IPS-18a (cell line): ENCODE results near the gene C5.

ENCODE experiments used
- H3K27ac ChIP-seq: one replicate; pipeline ENCODE4 v1.5.1; 2013; ENCODE audit warnings: low read length
- H3K27me3 ChIP-seq: one replicate; pipeline ENCODE4 v1.6.1; 2013; ENCODE audit warnings: mild to moderate bottlenecking, low read length; ENCODE audit not compliant: control insufficient read depth, insufficient read depth
- H3K36me3 ChIP-seq: one replicate; pipeline ENCODE4 v1.6.1; 2013; ENCODE audit warnings: low read depth, low read length; ENCODE audit not compliant: control insufficient read depth
- H3K4me1 ChIP-seq: one replicate; pipeline ENCODE4 v1.6.1; 2013; ENCODE audit warnings: low read depth, low read length; ENCODE audit not compliant: control insufficient read depth
- H3K4me3 ChIP-seq: one replicate; pipeline ENCODE4 v1.5.1; 2013; ENCODE audit warnings: low read length
- H3K9ac ChIP-seq: one replicate; pipeline ENCODE4 v1.6.1; 2013; ENCODE audit warnings: mild to moderate bottlenecking, low read length, moderate library complexity
- H3K9me3 ChIP-seq: one replicate; pipeline ENCODE4 v1.6.1; 2013; ENCODE audit warnings: low read depth, low read length; ENCODE audit not compliant: control insufficient read depth

C5 gene

DNA sequence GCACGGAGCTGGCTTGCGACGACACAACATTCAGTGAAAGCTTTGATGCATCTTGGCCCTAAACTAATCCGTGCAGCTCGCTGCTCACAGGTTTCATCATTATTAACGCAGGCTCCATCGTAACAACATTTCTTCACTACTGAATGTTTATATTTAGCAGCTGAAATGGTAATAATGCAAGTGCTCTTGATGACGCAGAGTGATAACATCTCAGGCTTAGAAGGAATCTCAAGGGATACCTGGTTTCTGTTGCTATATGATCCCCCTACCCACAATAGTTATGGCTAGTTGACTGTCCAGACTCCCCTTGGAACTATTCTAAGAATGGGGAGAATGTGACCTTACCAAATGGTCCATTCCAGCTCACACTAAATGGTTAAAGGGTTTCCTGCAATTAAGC is 36.2 kb downstream of the C5 start:
- Histone ChIP-seq H3K9ac (no peak overlapping the region), H3K9me3 (no peaks in the 10 kb centered on the region), H3K4me3 (no peak overlapping the region), H3K27me3 (no peaks in the 10 kb centered on the region), H3K27ac (no peak overlapping the region), H3K4me1 (no peaks in the 10 kb centered on the region), H3K36me3 (no peaks in the 10 kb centered on the region)

- Histone ChIP-seq H3K36me3 (no peaks in the 10 kb centered on the region), H3K4me1 (no peaks in the 10 kb centered on the region), H3K27ac (no peak overlapping the region), H3K27me3 (no peaks in the 10 kb centered on the region), H3K4me3 (no peak overlapping the region), H3K9me3 (no peaks in the 10 kb centered on the region), H3K9ac (no peak overlapping the region)
Measured at GRCh38 chr9:121009650-121010049, 40.4 kb downstream of the C5 start.

DNA sequence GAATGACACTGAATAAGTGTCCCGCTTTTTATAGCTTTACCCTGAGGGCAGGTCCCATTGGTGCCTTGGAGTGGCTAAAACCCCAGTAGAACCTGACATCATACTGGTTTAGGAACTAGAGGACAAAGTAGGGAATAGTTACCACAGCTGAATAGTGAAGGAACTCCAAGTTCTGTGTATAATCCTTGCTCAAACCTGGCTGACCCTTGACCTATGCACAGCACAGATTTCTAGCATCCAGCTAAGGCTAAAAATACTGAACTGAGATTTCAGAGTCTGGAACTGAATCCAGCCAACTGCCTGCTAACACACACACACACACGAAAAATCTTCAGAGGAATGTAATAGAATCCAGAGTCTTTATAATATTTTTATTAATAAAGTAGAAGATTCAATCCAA is 50.8 kb downstream of the C5 start:
- Histone ChIP-seq H3K4me3 (no peak overlapping the region), H3K9me3 (no peaks in the 10 kb centered on the region), H3K27ac (no peak overlapping the region), H3K9ac (no peak overlapping the region), H3K27me3 (no peaks in the 10 kb centered on the region), H3K36me3 (no peaks in the 10 kb centered on the region), H3K4me1 (no peaks in the 10 kb centered on the region)

DNA sequence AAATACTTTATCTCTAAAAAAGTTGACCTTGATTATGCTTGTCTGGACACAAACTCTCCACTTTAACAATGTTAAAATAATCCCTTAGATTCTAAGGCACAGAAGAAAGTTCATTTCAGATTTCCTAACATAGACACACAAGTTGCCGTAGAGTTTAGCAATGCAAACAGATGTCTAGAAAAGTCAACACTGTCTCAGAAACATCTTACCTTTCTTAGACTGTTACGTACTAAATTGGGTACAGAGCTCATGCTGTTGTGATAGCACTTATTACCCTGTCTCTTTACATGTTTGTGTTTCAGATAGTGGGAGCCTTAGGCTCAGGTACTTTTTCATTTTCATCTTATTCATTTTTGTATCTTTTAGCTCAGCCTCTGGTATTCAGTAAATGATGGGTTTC is 52.0 kb downstream of the C5 start:
- Histone ChIP-seq H3K36me3 (no peaks in the 10 kb centered on the region), H3K9me3 (no peaks in the 10 kb centered on the region), H3K27ac (no peak overlapping the region), H3K4me1 (no peaks in the 10 kb centered on the region), H3K27me3 (no peaks in the 10 kb centered on the region), H3K9ac (no peak overlapping the region), H3K4me3 (no peak overlapping the region)

GRCh38 chr9:120997502-120997901 is 52.6 kb downstream of the C5 start:
- Histone ChIP-seq H3K4me1 (no peaks in the 10 kb centered on the region), H3K4me3 (no peak overlapping the region), H3K9ac (no peak overlapping the region), H3K27ac (no peak overlapping the region), H3K27me3 (no peaks in the 10 kb centered on the region), H3K36me3 (no peaks in the 10 kb centered on the region), H3K9me3 (no peaks in the 10 kb centered on the region)

GRCh38 chr9:120996409-120996808 is 53.7 kb downstream of the C5 start:
- Histone ChIP-seq H3K9me3 (no peaks in the 10 kb centered on the region), H3K4me3 (no peak overlapping the region), H3K27ac (no peak overlapping the region), H3K36me3 (no peaks in the 10 kb centered on the region), H3K4me1 (peaks cover 4% of the 10 kb centered on the region), H3K9ac (no peak overlapping the region), H3K27me3 (no peaks in the 10 kb centered on the region)

DNA sequence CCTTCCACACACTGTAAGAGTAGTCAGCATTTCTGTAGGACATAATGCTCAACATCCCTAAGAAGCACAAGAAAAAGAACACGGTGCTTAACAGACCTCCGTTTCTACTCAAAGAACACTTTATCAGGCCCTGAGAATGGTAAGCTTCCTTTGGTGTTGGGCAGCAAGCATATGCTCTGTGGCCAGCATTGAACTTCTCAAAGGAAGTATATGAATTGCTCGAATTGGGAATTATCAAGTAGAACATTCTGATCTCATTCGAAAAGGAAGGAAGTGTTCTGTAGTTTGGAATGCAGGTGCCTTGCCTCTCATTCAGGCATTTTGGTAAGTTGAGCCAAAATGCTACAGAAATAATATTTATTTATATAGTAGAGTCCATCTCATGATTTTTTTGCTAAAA is 61.0 kb downstream of the C5 start:
- Histone ChIP-seq H3K4me1 (peaks cover 4% of the 10 kb centered on the region), H3K27ac (no peak overlapping the region)

DNA sequence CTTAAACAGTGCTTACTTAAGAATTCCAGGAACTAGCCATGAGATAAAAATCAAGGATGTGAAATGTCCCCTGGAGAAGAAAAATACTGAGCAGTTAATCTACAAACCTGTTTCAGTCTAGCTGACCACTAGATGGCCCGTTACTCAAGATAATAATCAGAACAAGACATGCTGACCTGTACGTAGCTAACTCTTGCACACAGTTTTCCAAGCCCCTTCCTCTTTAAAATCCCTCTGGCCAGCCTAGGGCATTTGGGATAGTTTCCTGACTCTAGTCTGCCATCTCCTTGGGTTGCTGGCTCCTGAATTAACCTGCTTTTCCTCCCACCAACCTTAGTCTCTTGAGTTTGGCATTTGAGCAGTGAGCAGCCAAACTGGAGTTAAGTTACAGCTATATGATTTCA is 64.3 kb downstream of the C5 start:
- Histone ChIP-seq H3K9ac (no peak overlapping the region), H3K9me3 (no peaks in the 10 kb centered on the region), H3K4me1 (no peaks in the 10 kb centered on the region), H3K4me3 (no peak overlapping the region), H3K36me3 (no peaks in the 10 kb centered on the region), H3K27ac (no peak overlapping the region), H3K27me3 (no peaks in the 10 kb centered on the region)

More for the DNA sequence above, 61.0 kb downstream of the C5 start:
- Histone ChIP-seq H3K27me3 (no peaks in the 10 kb centered on the region), H3K36me3 (no peaks in the 10 kb centered on the region), H3K4me3 (no peak overlapping the region), H3K9ac (no peak overlapping the region), H3K9me3 (no peaks in the 10 kb centered on the region)

DNA sequence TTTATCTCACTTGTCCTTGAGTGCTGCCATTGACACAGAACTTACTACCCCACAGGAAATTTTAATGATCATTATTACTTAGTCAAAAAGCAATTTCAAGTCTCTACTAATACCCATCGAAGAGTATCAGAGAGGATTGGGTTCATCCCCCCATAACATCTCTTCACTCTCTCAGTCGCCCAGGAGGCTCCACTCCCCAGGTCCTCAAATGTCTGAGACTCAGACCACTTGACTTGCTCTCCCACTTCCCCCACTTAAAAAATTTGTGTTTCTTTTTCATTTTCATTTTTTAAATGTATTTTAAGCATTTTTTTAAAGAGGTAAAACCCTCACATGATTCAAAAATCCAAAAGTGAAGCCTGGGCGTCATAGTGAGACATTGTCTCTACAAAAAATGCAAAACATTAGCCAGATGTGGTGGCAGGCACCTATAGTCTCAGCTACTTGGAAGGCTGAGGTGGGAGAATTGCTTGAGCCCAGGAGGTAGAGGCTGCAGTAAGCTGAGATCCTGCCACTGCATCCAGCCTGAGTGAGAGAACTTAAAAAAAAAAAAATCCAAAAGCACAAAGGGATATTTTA is 66.7 kb downstream of the C5 start:
- Histone ChIP-seq H3K9me3 (no peaks in the 10 kb centered on the region), H3K27me3 (no peaks in the 10 kb centered on the region), H3K9ac (no peak overlapping the region), H3K4me3 (no peak overlapping the region), H3K36me3 (no peaks in the 10 kb centered on the region), H3K27ac (no peak overlapping the region), H3K4me1 (no peaks in the 10 kb centered on the region)

DNA sequence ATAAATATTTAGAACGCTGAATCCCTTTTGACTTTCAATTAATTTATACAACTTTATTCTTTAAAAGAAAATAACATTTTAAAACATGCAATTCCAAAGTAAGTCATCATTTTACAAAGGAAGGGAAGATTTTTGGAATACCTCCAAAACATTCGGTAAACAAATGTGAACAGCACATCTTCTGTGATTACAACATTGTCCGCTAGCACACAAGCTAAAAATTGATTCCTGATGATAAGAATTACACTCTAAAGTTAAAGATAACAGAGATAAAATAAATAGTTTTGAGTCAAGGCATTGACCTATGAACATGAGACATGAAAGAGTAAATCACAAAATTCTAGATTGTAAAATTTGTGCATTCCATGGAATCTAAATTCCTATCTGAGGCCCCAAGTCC is 67.2 kb downstream of the C5 start:
- H3K4me1 ChIP-seq = no peaks in the 10 kb centered on the region
- H3K9me3 ChIP-seq = no peaks in the 10 kb centered on the region
- no peaks in the 10 kb centered on the region for H3K27me3 ChIP-seq
- H3K9ac ChIP-seq = no peak overlapping the region
- no peak overlapping the region for H3K27ac ChIP-seq
- no peaks in the 10 kb centered on the region for H3K36me3 ChIP-seq
- no peak overlapping the region for H3K4me3 ChIP-seq

DNA sequence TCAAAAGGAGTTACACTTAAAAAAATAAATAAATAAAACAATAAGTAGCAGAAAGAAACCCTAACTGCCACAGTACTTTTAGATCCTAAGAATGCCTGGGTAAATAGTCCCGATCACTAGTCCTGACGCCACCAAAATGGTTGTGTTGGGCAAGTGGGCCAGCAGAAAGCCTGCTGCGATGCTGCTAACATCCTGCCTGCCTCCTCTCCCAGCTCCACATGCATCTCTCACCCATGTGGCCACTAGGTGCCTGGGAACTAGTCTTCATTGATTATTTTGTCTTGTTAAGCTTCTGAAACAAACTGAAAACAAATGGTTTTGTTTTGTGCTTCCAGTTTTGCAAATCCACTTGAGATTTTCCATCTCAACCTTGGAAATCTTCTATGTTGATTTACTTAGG is 69.1 kb downstream of the C5 start:
- Histone ChIP-seq H3K4me1 (no peaks in the 10 kb centered on the region), H3K9ac (no peak overlapping the region), H3K27ac (no peak overlapping the region), H3K9me3 (no peaks in the 10 kb centered on the region), H3K27me3 (no peaks in the 10 kb centered on the region), H3K36me3 (no peaks in the 10 kb centered on the region), H3K4me3 (no peak overlapping the region)

DNA sequence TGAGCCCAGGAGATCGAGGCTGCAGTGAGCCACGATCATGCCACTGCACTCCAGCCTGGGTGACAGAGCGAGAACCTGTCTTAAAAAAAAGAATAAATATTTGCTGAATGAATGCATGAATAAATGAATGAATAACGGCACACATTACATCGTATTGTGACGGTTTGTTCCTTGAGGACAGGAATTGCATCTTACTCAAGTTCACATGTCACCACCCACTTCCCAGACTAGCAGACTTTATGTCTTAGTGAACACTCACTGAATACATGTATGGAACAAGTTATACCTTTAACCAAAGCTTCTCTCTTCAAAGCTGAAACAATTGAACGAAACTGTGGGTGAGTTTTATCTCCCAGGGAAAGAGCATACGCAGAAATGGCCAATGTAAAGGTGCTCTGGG is 70.3 kb downstream of the C5 start:
- no peak overlapping the region for H3K27ac ChIP-seq
- no peaks in the 10 kb centered on the region for H3K9me3 ChIP-seq
- no peaks in the 10 kb centered on the region for H3K36me3 ChIP-seq
- H3K9ac ChIP-seq = no peak overlapping the region
- no peak overlapping the region for H3K4me3 ChIP-seq
- no peaks in the 10 kb centered on the region for H3K4me1 ChIP-seq
- H3K27me3 ChIP-seq = no peaks in the 10 kb centered on the region
